HG03378 (cell line): ENCODE measurements around the gene CATSPER3.
"Not testable (repeated sequence)": the region's sequence is repeated elsewhere in the genome, so short reads cannot be mapped to it uniquely, and the experiment has no call there.

Source experiments
- ATAC-seq: cut with Tn5 transposase; IDR thresholded peaks from one replicate; pipeline ENCODE4 v1.9.1; 2021; ENCODE audit warnings: mild to moderate bottlenecking, moderate library complexity; ENCODE audit not compliant: unreplicated experiment

Gene CATSPER3

GRCh38 chr5:134969166-134969565 lies 1.5 kb downstream of the CATSPER3 start:
- no peak for ATAC-seq

- ATAC-seq = no peak
Observed at GRCh38 chr5:134975078-134975715, 7.5 kb downstream of the CATSPER3 start.

GRCh38 chr5:134975843-134976242 lies 8.1 kb downstream of the CATSPER3 start:
- no peak for ATAC-seq

GRCh38 chr5:134976841-134977240 lies 9.1 kb downstream of the CATSPER3 start:
- no peak for ATAC-seq

GRCh38 chr5:134979416-134979815 lies 11.7 kb downstream of the CATSPER3 start:
- ATAC-seq = no peak

GRCh38 chr5:134982230-134982629 lies 14.5 kb downstream of the CATSPER3 start:
- ATAC-seq = no peak

GRCh38 chr5:134989266-134989830 lies 21.6 kb downstream of the CATSPER3 start:
- ATAC-seq = no peak

GRCh38 chr5:134990183-134990582 lies 22.5 kb downstream of the CATSPER3 start:
- not testable (repeated sequence) for ATAC-seq

- no peak for ATAC-seq
Observed at GRCh38 chr5:134992148-134992547, 24.4 kb downstream of the CATSPER3 start.

GRCh38 chr5:134993161-134993560 lies 25.5 kb downstream of the CATSPER3 start:
- no peak for ATAC-seq

GRCh38 chr5:134994560-134995156 lies 27.0 kb downstream of the CATSPER3 start:
- no peak for ATAC-seq

- ATAC-seq = no peak
Observed at GRCh38 chr5:134995850-134996402, 28.2 kb downstream of the CATSPER3 start.

GRCh38 chr5:134997015-134997414 lies 29.3 kb downstream of the CATSPER3 start:
- ATAC-seq = no peak

GRCh38 chr5:134998068-134998467 lies 30.4 kb downstream of the CATSPER3 start:
- ATAC-seq = not testable (repeated sequence)

- ATAC-seq = no peak
Observed at GRCh38 chr5:135004376-135004775, 36.7 kb downstream of the CATSPER3 start.

- no peak for ATAC-seq
Observed at GRCh38 chr5:135005076-135005475, 37.4 kb downstream of the CATSPER3 start.

- ATAC-seq = no peak
Observed at GRCh38 chr5:135007305-135007704, 39.6 kb downstream of the CATSPER3 start.

- ATAC-seq = no peak
Observed at GRCh38 chr5:135007749-135008363, 40.1 kb downstream of the CATSPER3 start.

- no peak for ATAC-seq
Observed at GRCh38 chr5:135008556-135008955, 40.8 kb downstream of the CATSPER3 start.

- ATAC-seq = no peak
Observed at GRCh38 chr5:135008981-135009735, 41.5 kb downstream of the CATSPER3 start.
